Ascending aorta (tissue), 2 donors: Measurements from ENCODE around the gene C15orf39. TPM values are rescaled to one million over a fixed set of nuclear protein-coding genes. Genes with fewer than 3 reads are reported as not detected.
A peak's percentile ranks its signal among the peaks of the same experiment; 100 is the strongest.

Source experiments
- DNase-seq, 2 donors: peaks; one replicate each; pipeline ENCODE4 v3.0.0-alpha.2; 2019; ENCODE audit warnings: low spot score in 2 of 2
- H3K27ac ChIP-seq, 2 donors: fragments of 200-600 bp; sonication (generic); one replicate each; pipeline ENCODE4 v1.5.1; 2016 to 2017; ENCODE audit warnings: mild to moderate bottlenecking in 1 of 2
- H3K27me3 ChIP-seq: fragments of 200-600 bp; sonication (generic); one replicate; pipeline ENCODE4 v1.5.1; 2017
- H3K36me3 ChIP-seq, 2 donors: fragments of 200-600 bp; sonication (generic); one replicate each; pipeline ENCODE4 v1.5.1; 2016
- H3K4me1 ChIP-seq, 2 donors: fragments of 200-600 bp; sonication (generic); one replicate each; pipeline ENCODE4 v1.5.1; 2016 to 2017; ENCODE audit warnings: mild to moderate bottlenecking in 1 of 2
- H3K4me3 ChIP-seq, 2 donors: fragments of 200-600 bp; sonication (generic); one replicate each; pipeline ENCODE4 v1.5.1; 2016 to 2017; ENCODE audit warnings: mild to moderate bottlenecking in 1 of 2
- H3K9me3 ChIP-seq, 2 donors: fragments of 200-600 bp; sonication (generic); one replicate each; pipeline ENCODE4 v1.5.1; 2016
- intact Hi-C: fragments of 100-400 bp; cut with DNase I; formaldehyde crosslinking; loops from one replicate; pipeline ENCODE4 v1.15.1; 2023
- total RNA-seq: library from RNA; depleted of rRNA; stranded (reverse); fragments of >200 nt; gene quantifications from one replicate; pipeline ENCODE4 v1.1.0, GENCODE V29; 2016
- TF ChIP-seq, protein P1 (sequence below), 3 experiments: fragments of 200-600 bp in 2 of 3; fragments of 450-650 bp in 1 of 3; sonication (generic) in 2 of 3; IDR thresholded peaks; one replicate each; pipeline ENCODE4 v1.5.1; 2016 to 2019; ENCODE audit warnings: antibody characterized with exemption in 3 of 3, mild to moderate bottlenecking in 1 of 3, moderate library complexity in 1 of 3

C15orf39 gene
- total RNA-seq, 1 donor from 2014 or later, result 30.8 TPM

DNA sequence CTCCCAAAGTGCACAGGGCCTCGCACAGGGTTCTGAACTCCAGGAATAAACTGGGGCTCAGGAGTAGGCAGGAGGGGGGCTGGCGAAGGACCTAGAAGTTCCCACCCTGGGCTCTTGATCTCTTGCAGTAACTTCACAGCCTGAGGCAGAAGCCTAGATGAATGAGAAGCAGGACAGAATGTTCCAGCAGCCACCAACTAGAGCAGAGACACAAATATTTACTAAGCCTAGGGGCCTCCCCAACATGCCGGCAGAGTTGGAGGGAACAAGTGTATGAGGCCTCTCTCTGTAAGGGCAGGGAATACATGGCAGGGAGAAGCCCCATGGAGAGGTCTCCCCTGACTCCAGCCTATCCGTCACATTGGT, 25.3 kb upstream of the C15orf39 start:
- H3K36me3 ChIP-seq, result no peaks in the 10 kb centered on the region
- TF ChIP-seq, protein P1, sequence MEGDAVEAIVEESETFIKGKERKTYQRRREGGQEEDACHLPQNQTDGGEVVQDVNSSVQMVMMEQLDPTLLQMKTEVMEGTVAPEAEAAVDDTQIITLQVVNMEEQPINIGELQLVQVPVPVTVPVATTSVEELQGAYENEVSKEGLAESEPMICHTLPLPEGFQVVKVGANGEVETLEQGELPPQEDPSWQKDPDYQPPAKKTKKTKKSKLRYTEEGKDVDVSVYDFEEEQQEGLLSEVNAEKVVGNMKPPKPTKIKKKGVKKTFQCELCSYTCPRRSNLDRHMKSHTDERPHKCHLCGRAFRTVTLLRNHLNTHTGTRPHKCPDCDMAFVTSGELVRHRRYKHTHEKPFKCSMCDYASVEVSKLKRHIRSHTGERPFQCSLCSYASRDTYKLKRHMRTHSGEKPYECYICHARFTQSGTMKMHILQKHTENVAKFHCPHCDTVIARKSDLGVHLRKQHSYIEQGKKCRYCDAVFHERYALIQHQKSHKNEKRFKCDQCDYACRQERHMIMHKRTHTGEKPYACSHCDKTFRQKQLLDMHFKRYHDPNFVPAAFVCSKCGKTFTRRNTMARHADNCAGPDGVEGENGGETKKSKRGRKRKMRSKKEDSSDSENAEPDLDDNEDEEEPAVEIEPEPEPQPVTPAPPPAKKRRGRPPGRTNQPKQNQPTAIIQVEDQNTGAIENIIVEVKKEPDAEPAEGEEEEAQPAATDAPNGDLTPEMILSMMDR (IDR thresholded peaks at IDR 0.05), result no peak
- H3K4me1 ChIP-seq, result peaks cover 16 to 45% of the 10 kb centered on the region in 2 donors
- DNase-seq, result no peak
- intact Hi-C loops, result loop anchor here (5.0 kb wide), 1 partner anchor 69 kb away; no protein-coding TSS in a partner anchor
- no peaks in the 10 kb centered on the region for H3K9me3 ChIP-seq
- no peaks in the 10 kb centered on the region for H3K27me3 ChIP-seq
- H3K4me3 ChIP-seq, result no peak overlapping the region
- peak overlapping the region; percentile 78 to 79 for H3K27ac ChIP-seq

DNA sequence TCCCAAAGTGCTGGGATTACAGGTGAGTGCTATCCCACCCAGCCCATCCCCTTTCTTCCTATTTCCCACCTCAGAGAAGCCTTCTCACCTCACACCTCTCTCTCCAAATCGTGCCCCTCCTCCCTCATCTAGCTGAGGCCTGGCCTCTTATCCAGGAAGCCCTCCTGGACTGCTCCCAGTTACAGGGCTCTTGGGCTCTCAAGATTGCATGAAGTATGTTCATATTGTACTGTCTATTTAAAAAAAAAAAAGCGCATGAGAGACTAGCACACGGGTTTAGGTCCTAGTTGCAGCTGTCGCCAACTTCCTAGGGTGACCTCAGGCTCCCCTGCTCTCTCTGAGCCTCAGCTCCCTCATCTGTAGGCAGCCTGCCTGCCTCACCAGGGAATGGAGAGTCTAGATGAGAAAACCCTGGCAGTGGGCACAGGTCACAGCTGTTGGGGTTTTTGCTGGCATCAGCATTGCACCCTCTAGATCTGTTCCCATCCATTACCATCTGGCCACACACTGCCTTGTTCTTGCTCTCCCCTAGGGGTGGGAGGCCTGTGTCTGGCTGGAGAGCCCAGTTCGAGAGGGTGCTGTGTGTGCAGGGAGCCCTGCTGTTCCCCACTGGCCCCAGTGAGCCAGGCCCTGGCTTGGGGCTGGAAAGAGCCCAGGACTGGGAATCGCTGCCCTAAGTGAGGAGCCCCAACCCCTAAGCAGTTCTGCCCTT, 24.2 kb upstream of the C15orf39 start:
- H3K9me3 ChIP-seq, result no peaks in the 10 kb centered on the region
- peak overlapping the region in 1 of 2 donors; percentile 66 for H3K4me3 ChIP-seq
- H3K4me1 ChIP-seq, result peaks cover 16 to 45% of the 10 kb centered on the region in 2 donors
- TF ChIP-seq, protein P1 (IDR thresholded peaks at IDR 0.05), result no peak
- intact Hi-C loops, result loop anchor here (2.0 to 5.0 kb wide), 2 partner anchors 25 to 70 kb away; no protein-coding TSS in a partner anchor
- DNase-seq, result no peak
- no peaks in the 10 kb centered on the region for H3K36me3 ChIP-seq
- H3K27me3 ChIP-seq, result no peaks in the 10 kb centered on the region
- H3K27ac ChIP-seq, result peak overlapping the region; percentile 78 to 79

DNA sequence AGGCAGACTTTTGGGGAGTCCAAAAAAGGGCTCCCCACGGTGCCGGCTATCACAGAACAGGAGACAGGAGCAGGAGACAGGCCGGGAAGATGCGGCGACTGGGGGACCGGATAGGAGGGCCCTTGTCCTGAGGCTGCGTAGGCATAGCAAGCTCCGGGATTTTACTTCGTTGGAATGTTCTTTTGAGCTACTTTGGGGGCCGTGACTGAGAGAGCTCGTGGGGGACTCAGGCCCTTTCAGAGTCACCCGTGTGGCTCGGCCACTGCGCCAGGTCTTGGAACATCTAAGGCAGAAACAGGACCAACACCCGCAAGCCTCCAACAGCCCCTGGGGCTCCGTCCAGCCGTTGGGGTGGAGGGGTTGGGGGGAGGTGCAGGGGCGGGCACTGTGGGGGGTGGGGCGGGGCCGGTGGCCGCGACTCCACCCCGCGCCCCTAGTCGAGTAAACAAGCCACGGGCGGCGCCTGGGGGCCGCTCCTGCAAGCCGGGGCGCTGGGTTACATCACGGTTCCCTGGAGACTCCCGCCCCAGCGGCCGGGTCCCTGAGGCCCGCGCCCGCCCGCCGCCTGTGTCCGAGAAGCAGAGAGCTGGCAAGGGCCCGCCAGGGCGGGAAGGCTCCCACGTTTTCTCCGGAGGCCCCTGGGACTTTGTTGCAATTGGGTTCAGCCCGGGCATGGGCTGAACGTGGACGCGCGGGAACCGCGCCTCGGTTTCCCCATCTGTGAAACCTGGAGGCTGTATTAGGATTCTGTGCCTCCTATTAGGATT, 23.3 kb upstream of the C15orf39 start:
- intact Hi-C loops, result loop anchor here (2.0 to 5.0 kb wide), 2 partner anchors 24 to 71 kb away; no protein-coding TSS in a partner anchor
- peak overlapping the region; percentile 78 to 79 for H3K27ac ChIP-seq
- H3K36me3 ChIP-seq, result no peaks in the 10 kb centered on the region
- no peaks in the 10 kb centered on the region for H3K9me3 ChIP-seq
- peak overlapping the region; percentile 43 to 66 for H3K4me3 ChIP-seq
- TF ChIP-seq, protein P1 (IDR thresholded peaks at IDR 0.05), result no peak
- peaks cover 16 to 45% of the 10 kb centered on the region in 2 donors for H3K4me1 ChIP-seq
- DNase-seq, result no peak
- H3K27me3 ChIP-seq, result no peaks in the 10 kb centered on the region

DNA sequence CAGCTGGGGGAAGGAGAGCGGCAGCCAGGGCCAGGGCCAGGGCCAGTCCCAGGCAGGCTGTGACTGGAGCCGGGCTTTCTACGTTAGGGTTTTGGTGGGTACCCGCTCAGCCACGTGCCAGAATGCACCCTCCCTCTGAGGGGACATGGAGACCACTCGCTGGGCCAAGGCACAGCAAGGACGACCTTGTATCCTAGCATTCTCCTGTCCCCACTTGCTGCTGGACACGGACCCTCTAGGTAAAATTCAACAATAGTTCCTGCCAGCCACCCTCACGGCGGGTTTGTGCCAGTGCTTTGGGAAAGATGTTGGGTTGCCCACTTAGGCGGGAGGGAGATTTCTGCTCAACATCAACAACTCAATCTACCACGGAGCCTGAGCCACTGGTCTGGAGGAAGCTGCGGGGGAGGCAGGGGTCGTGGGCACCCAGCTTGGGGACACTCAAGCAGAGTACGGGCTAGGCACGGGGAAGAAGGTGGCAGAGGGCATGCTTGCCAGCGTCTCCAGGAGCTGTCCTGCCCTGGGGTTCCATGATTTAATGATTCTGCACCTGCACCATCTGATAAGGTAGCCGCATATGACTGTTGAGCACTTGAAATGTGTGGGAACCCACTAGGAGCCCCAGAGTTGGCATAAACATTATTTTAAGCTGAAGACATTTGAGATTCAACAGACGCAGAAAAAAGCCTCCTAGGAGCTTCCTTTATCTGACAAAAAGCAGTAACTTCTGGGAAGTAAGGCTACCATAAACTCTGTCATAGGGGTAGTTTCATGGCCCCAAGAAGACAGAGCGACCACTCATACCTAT, 22.5 kb upstream of the C15orf39 start:
- Histone ChIP-seq H3K27ac (peak overlapping the region; percentile 78 to 79), H3K36me3 (no peaks in the 10 kb centered on the region), H3K9me3 (no peaks in the 10 kb centered on the region), H3K4me1 (peaks cover 16 to 45% of the 10 kb centered on the region in 2 donors), H3K27me3 (no peaks in the 10 kb centered on the region), H3K4me3 (peak overlapping the region; percentile 43 to 66)
- TF ChIP-seq, protein P1 (IDR thresholded peaks at IDR 0.05), result no peak
- intact Hi-C loops, result loop anchor here (2.0 to 5.0 kb wide), 2 partner anchors 24 to 72 kb away; no protein-coding TSS in a partner anchor
- DNase-seq, result no peak

DNA sequence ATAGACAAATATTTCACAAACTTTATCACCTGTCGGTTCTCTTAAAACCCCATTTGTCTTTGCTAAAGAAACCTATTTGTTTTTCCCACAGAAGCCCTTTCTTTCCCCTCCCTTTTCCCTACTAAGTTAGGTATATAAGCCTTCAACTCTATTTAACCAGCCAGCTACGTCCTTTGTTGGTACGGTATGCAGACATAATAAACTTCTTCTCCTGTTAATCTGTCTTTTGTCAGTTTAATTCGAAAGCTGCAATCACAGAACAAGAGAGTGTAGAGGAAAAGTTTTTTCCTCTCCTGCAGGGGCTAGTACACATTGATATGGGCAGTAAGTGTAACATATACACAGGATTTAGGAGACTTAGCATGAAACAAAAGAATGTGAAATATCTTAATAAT, 21.9 kb upstream of the C15orf39 start:
- Histone ChIP-seq H3K27ac (peak overlapping the region; percentile 78 to 79), H3K36me3 (no peaks in the 10 kb centered on the region), H3K4me3 (no peak overlapping the region), H3K27me3 (no peaks in the 10 kb centered on the region), H3K9me3 (no peaks in the 10 kb centered on the region), H3K4me1 (peaks cover 16 to 45% of the 10 kb centered on the region in 2 donors)
- no peak for DNase-seq
- intact Hi-C loops, result loop anchor here (2.0 to 5.0 kb wide), 3 partner anchors 23 to 72 kb away; no protein-coding TSS in a partner anchor
- TF ChIP-seq, protein P1 (IDR thresholded peaks at IDR 0.05), result no peak
